Skeletal muscle tissue (tissue), 4 donors: Measurements from ENCODE around the gene IGFBP2. TPM values are rescaled to one million over a fixed set of nuclear protein-coding genes. Genes with fewer than 3 reads are reported as not detected.

Experiments used
- H3K27ac ChIP-seq: one replicate; pipeline ENCODE4 v1.7.0; 2013; ENCODE audit warnings: mild to moderate bottlenecking, low read depth, low read length, inconsistent platforms
- H3K27me3 ChIP-seq, 3 donors: one replicate each; pipeline ENCODE4 v1.7.0; 2013; ENCODE audit warnings: low read length in 3 of 3; ENCODE audit not compliant: control insufficient read depth in 3 of 3, insufficient read depth in 3 of 3
- H3K36me3 ChIP-seq, 3 donors: one replicate each; pipeline ENCODE4 v1.7.0; 2013; ENCODE audit warnings: low read length in 3 of 3; ENCODE audit not compliant: control insufficient read depth in 3 of 3, insufficient read depth in 3 of 3
- H3K4me1 ChIP-seq, 3 donors: one replicate each; pipeline ENCODE4 v1.7.0; 2013; ENCODE audit warnings: low read length in 3 of 3, mild to moderate bottlenecking in 3 of 3; ENCODE audit not compliant: control insufficient read depth in 3 of 3, insufficient read depth in 3 of 3
- H3K4me3 ChIP-seq, 3 donors: one replicate each; pipeline ENCODE4 v1.7.0; 2013; ENCODE audit warnings: low read length in 3 of 3
- H3K9ac ChIP-seq, 3 donors: one replicate each; pipeline ENCODE4 v1.7.0; 2013; ENCODE audit warnings: low read length in 3 of 3, mild to moderate bottlenecking in 3 of 3, moderate library complexity in 2 of 3, low read depth in 1 of 3
- H3K9me3 ChIP-seq, 3 donors: one replicate each; pipeline ENCODE4 v1.7.0; 2013; ENCODE audit warnings: low read length in 3 of 3; ENCODE audit not compliant: control insufficient read depth in 3 of 3
- total RNA-seq: library from RNA; depleted of rRNA; stranded (reverse); fragments of >200 nt; gene quantifications from one replicate; pipeline ENCODE4 v1.2.3, GENCODE V29; 2014
- donor health status: Osteomylitis.

The IGFBP2 gene
- total RNA-seq, 1 donor from 2014 or later, result 99.7 TPM

DNA sequence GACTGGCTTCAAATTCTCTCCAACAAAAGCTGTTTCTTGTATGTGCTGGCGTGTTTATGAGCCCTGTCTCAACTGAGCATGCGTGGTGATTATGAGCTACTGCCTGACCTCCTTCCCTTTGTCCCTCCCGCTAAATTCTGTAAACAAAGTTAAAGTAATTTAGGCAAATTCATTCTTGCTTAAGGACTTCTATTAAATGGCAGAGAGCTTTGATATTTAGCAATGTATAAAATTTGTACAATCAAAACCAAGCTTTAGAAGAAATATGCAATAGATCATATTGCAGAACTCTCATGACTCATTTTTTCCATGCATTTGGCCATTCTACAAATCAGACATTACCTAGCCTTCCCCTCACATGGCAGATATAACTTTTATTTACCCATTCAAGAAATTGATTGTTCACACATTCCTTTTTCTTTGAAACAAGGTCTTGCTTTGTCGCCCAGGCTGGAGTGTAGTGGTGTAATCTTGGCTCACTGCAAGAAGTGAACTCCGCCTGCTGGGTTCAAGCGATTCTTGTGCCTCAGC lies 18.2 kb downstream of the IGFBP2 start:
- Histone ChIP-seq H3K4me3 (no peak overlapping the region), H3K4me1 (peaks cover 0 to 4% (median 0%) of the 10 kb centered on the region in 3 donors), H3K36me3 (no peaks in the 10 kb centered on the region), H3K9ac (no peak overlapping the region), H3K27ac (no peak overlapping the region), H3K27me3 (no peaks in the 10 kb centered on the region), H3K9me3 (no peaks in the 10 kb centered on the region)

GRCh38 chr2:216652566-216652965 lies 19.3 kb downstream of the IGFBP2 start:
- H3K9me3 ChIP-seq, result no peaks in the 10 kb centered on the region
- no peak overlapping the region for H3K4me3 ChIP-seq
- peaks cover 0 to 4% (median 0%) of the 10 kb centered on the region in 3 donors for H3K4me1 ChIP-seq
- H3K27ac ChIP-seq, result no peak overlapping the region
- no peaks in the 10 kb centered on the region for H3K36me3 ChIP-seq
- H3K27me3 ChIP-seq, result peaks cover 0 to 5% (median 0%) of the 10 kb centered on the region in 3 donors
- no peak overlapping the region for H3K9ac ChIP-seq

DNA sequence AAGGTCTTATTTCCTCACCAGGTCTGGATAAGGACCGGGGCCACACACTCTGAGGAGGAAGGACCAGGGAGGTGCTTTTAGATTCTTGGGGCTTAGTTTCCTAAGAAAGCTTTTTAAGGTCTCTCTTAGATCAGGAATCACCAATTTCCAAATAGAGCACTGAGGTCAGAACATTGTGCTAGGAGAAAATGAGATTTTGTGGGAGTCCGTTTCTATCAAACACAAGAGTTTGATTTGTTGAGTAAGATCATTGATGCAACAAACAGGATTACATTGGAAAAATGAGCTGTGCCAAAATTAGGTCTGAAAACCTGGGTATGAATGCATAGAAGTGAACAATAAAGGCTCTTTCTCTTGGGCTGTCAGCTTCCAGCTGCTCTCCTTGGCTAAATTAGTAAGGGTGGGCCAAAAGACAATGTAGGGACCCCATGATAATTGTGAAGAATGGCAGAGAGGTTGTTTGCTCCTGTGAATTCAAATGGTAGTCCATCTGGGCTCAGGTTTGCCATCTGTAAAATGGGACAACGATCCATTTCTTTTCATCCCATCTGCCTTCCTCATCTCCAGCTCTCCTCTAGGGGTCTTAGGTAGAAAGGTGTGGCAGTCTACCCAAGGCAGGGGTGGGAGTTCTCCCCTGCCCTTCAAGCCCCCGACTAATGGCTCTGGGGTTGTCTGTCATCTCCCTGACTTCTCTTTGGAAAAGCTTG lies 20.0 kb downstream of the IGFBP2 start:
- peaks cover 0 to 5% (median 0%) of the 10 kb centered on the region in 3 donors for H3K27me3 ChIP-seq

DNA sequence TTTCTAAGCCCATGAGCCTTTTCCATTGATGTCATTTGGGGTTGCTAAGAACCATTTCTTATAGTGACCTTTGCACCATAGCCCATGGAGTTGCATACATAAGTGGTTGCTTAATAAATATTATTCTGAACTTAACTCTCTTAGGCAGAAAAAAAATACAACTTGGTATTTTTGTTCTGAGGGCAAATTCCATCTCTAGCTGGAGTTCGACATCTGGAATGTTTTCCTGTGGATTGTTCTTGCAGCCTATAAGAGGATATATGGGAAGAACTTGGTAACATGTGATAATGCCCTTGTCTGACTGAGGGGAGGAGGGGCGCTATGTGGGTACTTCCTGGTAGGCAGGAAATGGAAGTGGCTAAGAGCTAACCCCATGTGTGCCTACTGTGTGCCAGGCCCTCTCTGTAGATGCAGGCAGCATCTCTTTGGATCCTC lies 20.7 kb downstream of the IGFBP2 start:
- Histone ChIP-seq H3K27ac (no peak overlapping the region), H3K4me1 (peaks cover 0 to 4% (median 0%) of the 10 kb centered on the region in 3 donors), H3K9ac (no peak overlapping the region), H3K9me3 (no peaks in the 10 kb centered on the region), H3K36me3 (no peaks in the 10 kb centered on the region), H3K4me3 (no peak overlapping the region), H3K27me3 (peaks cover 0 to 5% (median 0%) of the 10 kb centered on the region in 3 donors)

More for the DNA sequence above, 20.0 kb downstream of the IGFBP2 start:
- Histone ChIP-seq H3K4me1 (peaks cover 0 to 4% (median 0%) of the 10 kb centered on the region in 3 donors), H3K4me3 (no peak overlapping the region), H3K36me3 (no peaks in the 10 kb centered on the region), H3K27ac (no peak overlapping the region), H3K9me3 (no peaks in the 10 kb centered on the region), H3K9ac (no peak overlapping the region)

GRCh38 chr2:216654528-216655052 lies 21.4 kb downstream of the IGFBP2 start:
- Histone ChIP-seq H3K9ac (no peak overlapping the region), H3K36me3 (no peaks in the 10 kb centered on the region), H3K27me3 (peaks cover 0 to 5% (median 0%) of the 10 kb centered on the region in 3 donors), H3K27ac (no peak overlapping the region), H3K4me3 (no peak overlapping the region), H3K4me1 (peaks cover 0 to 4% (median 0%) of the 10 kb centered on the region in 3 donors), H3K9me3 (no peaks in the 10 kb centered on the region)

DNA sequence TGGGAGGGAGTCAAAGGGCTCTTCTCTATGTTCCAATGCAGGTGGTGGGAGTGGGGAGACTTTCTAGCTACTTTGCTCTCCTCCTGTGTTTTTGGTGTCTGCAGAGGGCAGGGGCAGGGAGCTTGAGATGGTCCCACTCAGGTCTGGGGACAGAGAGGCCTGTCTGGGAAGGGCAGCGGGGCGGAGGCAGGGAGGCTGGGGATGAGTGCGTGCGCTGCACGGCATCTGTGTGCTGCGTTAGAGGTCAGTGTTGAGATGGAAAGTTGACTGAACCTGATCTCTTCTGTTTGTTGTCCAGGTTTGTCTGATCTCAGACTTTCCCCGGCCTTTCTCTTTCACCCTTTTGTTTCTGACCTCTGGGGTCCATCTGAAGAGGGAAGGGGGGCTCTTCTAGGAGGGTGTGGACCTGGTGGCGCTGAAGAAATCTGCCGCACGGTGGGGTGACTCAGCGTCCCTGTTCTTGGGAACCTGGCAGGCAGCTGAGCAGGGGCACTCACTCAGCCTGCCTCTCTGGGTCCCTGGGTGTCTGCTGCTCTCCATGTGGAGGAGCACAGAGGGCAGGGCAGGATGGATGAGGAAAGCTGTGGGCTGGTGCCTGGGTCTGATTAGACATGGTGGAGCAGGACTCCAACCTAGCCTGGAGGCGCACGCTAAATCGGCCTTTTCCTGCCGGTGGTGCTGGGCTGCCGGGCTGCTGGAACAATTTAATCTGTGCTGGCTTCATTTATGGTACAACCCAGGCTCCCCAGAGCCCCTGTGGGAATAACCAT lies 24.1 kb downstream of the IGFBP2 start:
- no peaks in the 10 kb centered on the region for H3K36me3 ChIP-seq

DNA sequence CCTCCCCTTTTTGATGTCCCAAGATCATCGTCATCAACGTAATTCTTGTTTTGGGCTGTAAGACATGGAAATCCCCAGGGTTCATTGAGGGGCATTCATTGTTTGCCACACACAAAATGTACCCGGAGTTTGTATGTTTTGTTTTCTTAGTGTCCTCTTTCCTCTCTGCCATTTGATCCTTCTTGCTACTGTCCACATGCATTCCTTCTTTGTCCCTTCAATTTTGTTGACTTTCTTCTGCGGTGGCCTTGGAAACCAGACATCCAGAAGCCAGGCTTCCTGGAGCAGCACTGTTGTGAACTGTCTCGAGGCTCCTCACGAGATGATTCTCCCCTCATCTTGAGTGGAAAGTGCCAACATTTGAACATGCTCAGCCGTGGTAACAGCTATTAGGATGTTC lies 24.8 kb downstream of the IGFBP2 start:
- no peak overlapping the region for H3K27ac ChIP-seq
- no peaks in the 10 kb centered on the region for H3K9me3 ChIP-seq
- H3K27me3 ChIP-seq, result peaks cover 0 to 5% (median 0%) of the 10 kb centered on the region in 3 donors
- no peaks in the 10 kb centered on the region for H3K4me1 ChIP-seq
- no peak overlapping the region for H3K4me3 ChIP-seq
- no peaks in the 10 kb centered on the region for H3K36me3 ChIP-seq
- no peak overlapping the region for H3K9ac ChIP-seq

More for the DNA sequence above, 24.1 kb downstream of the IGFBP2 start:
- Histone ChIP-seq H3K4me1 (no peaks in the 10 kb centered on the region), H3K9ac (no peak overlapping the region), H3K27ac (no peak overlapping the region), H3K4me3 (no peak overlapping the region), H3K27me3 (peaks cover 0 to 5% (median 0%) of the 10 kb centered on the region in 3 donors), H3K9me3 (no peaks in the 10 kb centered on the region)

DNA sequence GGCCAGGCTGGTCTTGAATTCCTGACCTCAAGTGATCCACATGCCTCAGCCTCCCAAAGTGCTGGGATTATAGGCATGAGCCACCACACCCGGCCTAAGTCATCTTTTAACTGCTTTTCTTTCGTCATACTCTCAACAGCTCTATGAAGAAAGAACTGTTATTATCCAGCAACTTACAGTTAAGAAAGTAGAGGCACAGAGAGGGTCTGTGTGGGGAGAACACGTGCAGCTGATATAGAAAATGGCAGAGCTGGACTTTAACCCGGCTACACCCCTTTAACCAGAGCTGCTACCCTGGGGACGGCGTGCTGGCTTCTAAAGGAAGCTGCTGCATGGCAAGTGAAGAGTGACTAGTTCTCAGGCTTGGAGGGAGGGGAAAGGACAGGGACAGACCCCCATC lies 25.5 kb downstream of the IGFBP2 start:
- peaks cover 0 to 5% (median 0%) of the 10 kb centered on the region in 3 donors for H3K27me3 ChIP-seq
- H3K4me3 ChIP-seq, result no peak overlapping the region
- no peak overlapping the region for H3K27ac ChIP-seq
- no peaks in the 10 kb centered on the region for H3K36me3 ChIP-seq
- H3K4me1 ChIP-seq, result no peaks in the 10 kb centered on the region
- H3K9ac ChIP-seq, result no peak overlapping the region
- H3K9me3 ChIP-seq, result no peaks in the 10 kb centered on the region

GRCh38 chr2:216659276-216659675 lies 26.1 kb downstream of the IGFBP2 start:
- no peaks in the 10 kb centered on the region for H3K9me3 ChIP-seq
- H3K4me1 ChIP-seq, result no peaks in the 10 kb centered on the region
- no peaks in the 10 kb centered on the region for H3K36me3 ChIP-seq
- no peak overlapping the region for H3K4me3 ChIP-seq
- no peak overlapping the region for H3K27ac ChIP-seq
- H3K9ac ChIP-seq, result no peak overlapping the region
- peaks cover 0 to 5% (median 0%) of the 10 kb centered on the region in 3 donors for H3K27me3 ChIP-seq
